VCaP (cell line): Measurements from ENCODE around the gene DNAJC8.

ENCODE experiments used
- H3K27ac ChIP-seq: fragments of 450-650 bp; 2 replicates; pipeline ENCODE4 v1.5.1; 2017
- CTCF ChIP-seq: fragments of 450-650 bp; conservative IDR thresholded peaks from 2 replicates; pipeline ENCODE4 v1.5.1; 2017; ENCODE audit warnings: mild to moderate bottlenecking, moderate library complexity

The DNAJC8 gene

GRCh38 chr1:28249013-28249865, 16.4 kb upstream of the DNAJC8 start:
- TF ChIP-seq CTCF: no peak
- peak overlapping the region; percentile 69 for H3K27ac ChIP-seq

GRCh38 chr1:28248273-28249012, 15.6 kb upstream of the DNAJC8 start:
- peak; percentile 95 for TF ChIP-seq CTCF
- H3K27ac ChIP-seq: peak overlapping the region; percentile 69

DNA sequence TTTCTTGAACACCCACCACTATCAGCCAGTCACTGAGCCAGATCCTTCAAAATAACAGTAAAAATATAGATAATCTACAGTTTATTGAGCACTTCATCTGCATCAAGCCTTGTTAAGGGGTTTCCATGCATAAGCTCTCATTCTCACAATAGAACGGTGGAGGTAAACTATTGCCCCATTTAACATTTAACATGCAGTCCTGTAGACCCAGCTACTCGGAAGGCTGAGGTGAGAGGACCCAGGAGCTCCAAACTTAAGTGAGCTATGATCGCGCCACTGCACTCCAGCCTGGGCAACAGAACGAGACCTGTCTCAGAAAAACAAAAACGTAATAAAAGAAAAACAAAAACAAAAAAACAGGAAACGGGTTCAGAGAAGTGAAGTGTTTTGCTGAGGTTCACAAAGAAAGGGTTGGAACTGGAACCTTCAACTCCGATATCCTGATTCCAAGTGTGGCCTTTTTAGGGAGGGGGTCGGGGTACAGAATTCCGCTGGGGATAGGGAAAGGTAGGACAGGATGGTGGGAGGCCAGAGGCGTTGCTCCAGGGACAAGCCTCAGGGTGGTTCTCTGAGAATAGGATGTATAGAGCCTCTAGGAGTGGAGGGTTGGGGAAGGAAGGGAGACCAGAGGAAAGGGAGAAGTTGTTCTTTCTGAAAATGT, 14.9 kb upstream of the DNAJC8 start:
- H3K27ac ChIP-seq: peak overlapping the region; percentile 69
- no peak for TF ChIP-seq CTCF

GRCh38 chr1:28246427-28246832, 13.6 kb upstream of the DNAJC8 start:
- TF ChIP-seq CTCF: no peak
- peak overlapping the region; percentile 69 for H3K27ac ChIP-seq

- no peak for TF ChIP-seq CTCF
- H3K27ac ChIP-seq: no peak overlapping the region
Measured at GRCh38 chr1:28244549-28245251, 11.9 kb upstream of the DNAJC8 start.

DNA sequence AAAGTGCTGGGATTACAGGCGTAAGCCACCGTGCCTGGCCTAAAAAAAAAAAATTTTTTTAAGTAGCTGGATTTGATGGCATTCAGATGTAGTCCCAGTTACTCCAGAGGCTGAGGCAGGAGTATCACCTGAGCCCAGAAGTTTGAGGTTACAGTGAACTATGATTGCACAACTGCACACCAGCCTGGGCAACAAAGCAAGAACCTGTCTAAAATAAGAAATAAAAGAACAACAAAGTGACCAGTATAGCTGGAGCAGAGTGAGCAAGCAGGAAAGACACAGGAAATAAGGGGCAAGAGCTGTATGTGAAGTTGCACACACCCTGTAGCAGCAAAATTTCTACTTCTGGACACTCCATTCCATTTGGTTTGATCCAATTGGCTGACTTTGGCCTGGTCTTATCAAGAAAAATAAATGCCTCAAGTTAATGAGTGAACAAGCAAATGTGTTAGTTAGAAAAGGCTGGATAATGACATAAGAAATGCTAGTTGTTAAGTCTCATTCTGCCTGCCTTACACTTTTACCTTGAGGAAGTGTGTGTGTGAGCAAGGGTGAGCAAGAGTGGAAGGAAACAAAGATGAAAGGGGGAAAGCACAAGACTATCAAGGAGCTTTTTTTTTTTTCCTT, 11.0 kb upstream of the DNAJC8 start:
- TF ChIP-seq CTCF: no peak
- H3K27ac ChIP-seq: no peak overlapping the region
